DMS114 treated with DMSO at 0.1 percent for 48 hours (cell line): ENCODE results near the gene TSHZ2.
"Not testable (repeated sequence)": the region's sequence is repeated elsewhere in the genome, so short reads cannot be mapped to it uniquely, and the experiment has no call there.

Source experiments
- DNase-seq: peaks from one replicate; lab custom pipeline; 2025; ENCODE audit not compliant: unreplicated experiment; lab: John Stamatoyannopoulos, UW

TSHZ2 gene

GRCh38 chr20:52959125-52959524 is 13.0 kb upstream of the TSHZ2 start:
- DNase-seq, result no peak

- no peak for DNase-seq
Observed at GRCh38 chr20:52962183-52962582, 10.0 kb upstream of the TSHZ2 start.

GRCh38 chr20:52963131-52963530 is 9.0 kb upstream of the TSHZ2 start:
- no peak for DNase-seq

- DNase-seq, result no peak
Observed at GRCh38 chr20:52964131-52964530, 8.0 kb upstream of the TSHZ2 start.

GRCh38 chr20:52965380-52965779 is 6.8 kb upstream of the TSHZ2 start:
- no peak for DNase-seq

- DNase-seq, result no peak
Observed at GRCh38 chr20:52965819-52966218, 6.3 kb upstream of the TSHZ2 start.

GRCh38 chr20:52966543-52966942 is 5.6 kb upstream of the TSHZ2 start:
- not testable (repeated sequence) for DNase-seq

- no peak for DNase-seq
Observed at GRCh38 chr20:52971498-52972189, 514 bp upstream of the TSHZ2 start.

GRCh38 chr20:52972965-52973819 is 1.0 kb downstream of the TSHZ2 start:
- no peak for DNase-seq

- DNase-seq, result no peak
Observed at GRCh38 chr20:52974179-52974594, 2.0 kb downstream of the TSHZ2 start.

GRCh38 chr20:52975029-52975732 is 3.0 kb downstream of the TSHZ2 start:
- DNase-seq, result no peak

GRCh38 chr20:52975803-52976531 is 3.8 kb downstream of the TSHZ2 start:
- no peak for DNase-seq

GRCh38 chr20:52978851-52979250 is 6.7 kb downstream of the TSHZ2 start:
- DNase-seq, result no peak

GRCh38 chr20:52981051-52981450 is 8.9 kb downstream of the TSHZ2 start:
- no peak for DNase-seq

GRCh38 chr20:52983726-52984450 is 11.7 kb downstream of the TSHZ2 start:
- DNase-seq, result no peak

- no peak for DNase-seq
Observed at GRCh38 chr20:52984451-52984810, 12.3 kb downstream of the TSHZ2 start.

- DNase-seq, result no peak
Observed at GRCh38 chr20:52985687-52986086, 13.5 kb downstream of the TSHZ2 start.

GRCh38 chr20:52987295-52987694 is 15.1 kb downstream of the TSHZ2 start:
- no peak for DNase-seq

GRCh38 chr20:52991830-52992229 is 19.7 kb downstream of the TSHZ2 start:
- no peak for DNase-seq

- DNase-seq, result no peak
Observed at GRCh38 chr20:52992632-52993031, 20.5 kb downstream of the TSHZ2 start.

GRCh38 chr20:52993076-52993475 is 20.9 kb downstream of the TSHZ2 start:
- DNase-seq, result no peak
